HepG2 (cell line): ENCODE measurements around the gene SLC7A11. TPM values are rescaled to one million over a fixed set of nuclear protein-coding genes. Genes with fewer than 3 reads are reported as not detected.

Experiments used
- CEBPB ChIP-seq: IDR thresholded peaks from 2 replicates; pipeline ENCODE4 v1.6.1; 2011; ENCODE audit warnings: low read depth, low read length, improper control_type of control experiment, borderline replicate concordance
- CHD2 ChIP-seq: IDR thresholded peaks from 2 replicates; pipeline ENCODE4 v1.6.1; 2011; ENCODE audit warnings: low read depth, low read length, improper control_type of control experiment
- ESRRA ChIP-seq: sonication (generic); formaldehyde crosslinking; IDR thresholded peaks from 2 replicates; pipeline ENCODE4 v1.5.1; 2020; ENCODE audit warnings: mild to moderate bottlenecking, low read depth, missing genetic modification reagents
- PAWR ChIP-seq: sonication (generic); formaldehyde crosslinking; IDR thresholded peaks from 2 replicates; pipeline ENCODE4 v1.4.0; 2020; ENCODE audit warnings: missing genetic modification reagents, mild to moderate bottlenecking, borderline replicate concordance
- SAFB2 ChIP-seq: sonication (generic); formaldehyde crosslinking; IDR thresholded peaks from 2 replicates; pipeline ENCODE4 v1.5.1; 2020; ENCODE audit warnings: missing genetic modification reagents, low read depth, mild to moderate bottlenecking, borderline replicate concordance
- ZBTB3 ChIP-seq: sonication (generic); formaldehyde crosslinking; IDR thresholded peaks from 2 replicates; pipeline ENCODE4 v1.4.0; 2020; ENCODE audit warnings: low read depth, mild to moderate bottlenecking, moderate library complexity, missing genetic modification reagents, borderline replicate concordance
- ZIK1 ChIP-seq: sonication (generic); formaldehyde crosslinking; IDR thresholded peaks from 2 replicates; pipeline ENCODE4 v1.5.0; 2020; ENCODE audit warnings: mild to moderate bottlenecking, low read depth, missing genetic modification reagents, borderline replicate concordance
- ZNF253 ChIP-seq: sonication (generic); formaldehyde crosslinking; IDR thresholded peaks from 2 replicates; pipeline ENCODE4 v1.8.0; 2022; ENCODE audit warnings: mild to moderate bottlenecking, missing genetic modification reagents, borderline replicate concordance
- ZNF430 ChIP-seq: sonication (generic); formaldehyde crosslinking; IDR thresholded peaks from 2 replicates; pipeline ENCODE4 v1.9.0; 2021; ENCODE audit warnings: mild to moderate bottlenecking, missing genetic modification reagents
- ZNF598 ChIP-seq: sonication (generic); formaldehyde crosslinking; IDR thresholded peaks from 2 replicates; pipeline ENCODE4 v1.5.1; 2020; ENCODE audit warnings: mild to moderate bottlenecking, missing genetic modification reagents, borderline replicate concordance
- ZNF609 ChIP-seq: sonication (generic); formaldehyde crosslinking; IDR thresholded peaks from 2 replicates; pipeline ENCODE4 v1.4.0; 2020; ENCODE audit warnings: mild to moderate bottlenecking, missing genetic modification reagents, borderline replicate concordance
- ZNF674 ChIP-seq: sonication (generic); formaldehyde crosslinking; IDR thresholded peaks from 2 replicates; pipeline ENCODE4 v1.5.0; 2020; ENCODE audit warnings: low read depth, mild to moderate bottlenecking, missing genetic modification reagents
- polyA plus RNA-seq, 8 experiments: library from polyadenylated mRNA; depleted of rRNA in 3 of 8; stranded (reverse) in 7 of 8; unstranded in 1 of 8; fragments of >200 nt; fragmentation: Illumina TruSeq in 4 of 8; extraction: Trizol in 4 of 8; gene quantifications; 2 replicates each; pipeline versions ENCODE4 v1.2.1 to v1.2.3, GENCODE V29; 2011 to 2016; ENCODE audit warnings: low read depth in 4 of 8, missing spikeins in 1 of 8, mixed read lengths in 1 of 8; ENCODE audit not compliant: insufficient read depth in 1 of 8
- total RNA-seq, 5 experiments: library from RNA; depleted of rRNA; stranded (reverse); fragments of >200 nt; fragmentation: Illumina TruSeq; extraction: Trizol; gene quantifications; 2 replicates each; pipeline ENCODE4 v1.2.3, GENCODE V29; 2016; ENCODE audit warnings: low read depth in 1 of 5
- TF ChIP-seq, protein P1 (sequence below): sonication (generic); formaldehyde crosslinking; conservative IDR thresholded peaks from 2 replicates; pipeline ENCODE4 v1.4.0; 2020; ENCODE audit warnings: missing genetic modification reagents
- TF ChIP-seq, protein P2 (sequence below): IDR thresholded peaks from 2 replicates; pipeline ENCODE4 v1.6.1; 2016; ENCODE audit warnings: mild to moderate bottlenecking, missing biosample characterization, missing genetic modification reagents
- TF ChIP-seq, protein P3 (sequence below): sonication (generic); formaldehyde crosslinking; IDR thresholded peaks from 2 replicates; pipeline ENCODE4 v1.5.0; 2020; ENCODE audit warnings: mild to moderate bottlenecking, missing genetic modification reagents, borderline replicate concordance
- TF ChIP-seq, protein P4 (sequence below): IDR thresholded peaks from 2 replicates; pipeline ENCODE4 v1.6.1; 2012; ENCODE audit warnings: low read depth, low read length, improper control_type of control experiment

SLC7A11 gene
- total and polyA plus RNA-seq, 2 of the 13 experiments (the other 11 are each of a cell fraction or from before 2014, with no cell fraction given) = 15.7 to 17.5 TPM

DNA sequence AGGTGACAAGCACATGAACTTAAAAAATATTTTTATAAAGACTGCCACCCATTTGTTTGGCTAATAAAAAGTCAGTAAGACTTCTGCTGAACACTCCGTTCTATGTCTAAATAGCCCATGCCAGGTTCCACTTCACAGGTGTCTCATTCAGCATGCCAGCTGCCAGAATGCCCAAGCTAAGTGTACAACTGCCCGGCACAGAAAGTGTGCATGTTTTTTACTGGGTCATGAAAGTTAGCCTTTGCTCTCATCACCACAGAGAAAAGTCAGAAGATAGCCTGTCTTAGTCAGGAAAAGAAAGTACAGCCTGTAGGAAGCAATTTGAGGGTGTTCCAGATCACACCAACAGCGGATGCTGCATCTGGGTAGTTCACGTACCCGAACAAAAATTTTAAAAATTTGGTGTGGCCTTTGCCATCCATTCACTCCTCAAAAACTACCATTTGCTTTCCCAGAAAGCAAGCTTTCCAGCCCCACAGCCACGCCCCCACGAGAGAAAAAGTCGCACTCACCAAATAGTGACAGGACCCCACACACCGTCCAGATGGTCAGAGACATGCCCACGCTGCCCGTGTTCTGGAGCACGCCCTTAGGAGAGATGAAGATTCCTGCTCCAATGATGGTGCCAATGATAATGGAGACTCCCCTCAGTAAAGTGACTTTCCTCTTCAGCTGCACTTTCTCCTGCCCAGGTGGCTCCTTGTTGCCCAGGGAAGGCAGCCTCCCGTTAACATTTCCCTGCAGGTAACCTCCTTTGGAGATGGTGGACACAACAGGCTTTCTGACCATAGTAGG is 671 bp downstream of the SLC7A11 start (continued):
- TF ChIP-seq ZNF609 (CRISPR knock-in tag) (no peak), CEBPB (no peak), ZNF598 (CRISPR knock-in tag) (no peak; the same call in 1 of the 2 replicates), ZNF253 (CRISPR knock-in tag) (no peak), ESRRA (no peak), CHD2 (no peak), ZBTB3 (CRISPR knock-in tag) (no peak; the same call in 1 of the 2 replicates), PAWR (CRISPR knock-in tag) (no peak), ZNF430 (CRISPR knock-in tag) (0 out of 2 replicates have a peak, but pooled peaks have one; percentile 42), ZNF674 (CRISPR knock-in tag) (no peak), SAFB2 (CRISPR knock-in tag) (no peak), ZIK1 (CRISPR knock-in tag) (no peak)
- TF ChIP-seq, protein P1, sequence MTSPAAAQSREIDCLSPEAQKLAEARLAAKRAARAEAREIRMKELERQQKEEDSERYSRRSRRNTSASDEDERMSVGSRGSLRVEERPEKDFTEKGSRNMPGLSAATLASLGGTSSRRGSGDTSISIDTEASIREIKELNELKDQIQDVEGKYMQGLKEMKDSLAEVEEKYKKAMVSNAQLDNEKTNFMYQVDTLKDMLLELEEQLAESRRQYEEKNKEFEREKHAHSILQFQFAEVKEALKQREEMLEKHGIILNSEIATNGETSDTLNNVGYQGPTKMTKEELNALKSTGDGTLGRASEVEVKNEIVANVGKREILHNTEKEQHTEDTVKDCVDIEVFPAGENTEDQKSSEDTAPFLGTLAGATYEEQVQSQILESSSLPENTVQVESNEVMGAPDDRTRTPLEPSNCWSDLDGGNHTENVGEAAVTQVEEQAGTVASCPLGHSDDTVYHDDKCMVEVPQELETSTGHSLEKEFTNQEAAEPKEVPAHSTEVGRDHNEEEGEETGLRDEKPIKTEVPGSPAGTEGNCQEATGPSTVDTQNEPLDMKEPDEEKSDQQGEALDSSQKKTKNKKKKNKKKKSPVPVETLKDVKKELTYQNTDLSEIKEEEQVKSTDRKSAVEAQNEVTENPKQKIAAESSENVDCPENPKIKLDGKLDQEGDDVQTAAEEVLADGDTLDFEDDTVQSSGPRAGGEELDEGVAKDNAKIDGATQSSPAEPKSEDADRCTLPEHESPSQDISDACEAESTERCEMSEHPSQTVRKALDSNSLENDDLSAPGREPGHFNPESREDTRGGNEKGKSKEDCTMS (CRISPR knock-in tag) = no peak
- TF ChIP-seq, protein P2, sequence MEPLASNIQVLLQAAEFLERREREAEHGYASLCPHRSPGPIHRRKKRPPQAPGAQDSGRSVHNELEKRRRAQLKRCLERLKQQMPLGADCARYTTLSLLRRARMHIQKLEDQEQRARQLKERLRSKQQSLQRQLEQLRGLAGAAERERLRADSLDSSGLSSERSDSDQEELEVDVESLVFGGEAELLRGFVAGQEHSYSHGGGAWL (CRISPR knock-in tag) = no peak
- TF ChIP-seq, protein P3, sequence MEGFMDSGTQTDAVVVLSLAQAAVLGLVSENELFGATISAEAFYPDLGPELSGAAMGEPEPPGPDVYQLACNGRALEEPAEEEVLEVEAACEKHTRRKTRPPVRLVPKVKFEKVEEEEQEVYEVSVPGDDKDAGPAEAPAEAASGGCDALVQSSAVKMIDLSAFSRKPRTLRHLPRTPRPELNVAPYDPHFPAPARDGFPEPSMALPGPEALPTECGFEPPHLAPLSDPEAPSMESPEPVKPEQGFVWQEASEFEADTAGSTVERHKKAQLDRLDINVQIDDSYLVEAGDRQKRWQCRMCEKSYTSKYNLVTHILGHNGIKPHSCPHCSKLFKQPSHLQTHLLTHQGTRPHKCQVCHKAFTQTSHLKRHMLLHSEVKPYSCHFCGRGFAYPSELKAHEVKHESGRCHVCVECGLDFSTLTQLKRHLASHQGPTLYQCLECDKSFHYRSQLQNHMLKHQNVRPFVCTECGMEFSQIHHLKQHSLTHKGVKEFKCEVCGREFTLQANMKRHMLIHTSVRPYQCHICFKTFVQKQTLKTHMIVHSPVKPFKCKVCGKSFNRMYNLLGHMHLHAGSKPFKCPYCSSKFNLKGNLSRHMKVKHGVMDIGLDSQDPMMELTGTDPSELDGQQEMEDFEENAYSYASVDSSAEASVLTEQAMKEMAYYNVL (CRISPR knock-in tag) = 0 out of 2 replicates have a peak, but pooled peaks have one; percentile 6
- TF ChIP-seq, protein P4, sequence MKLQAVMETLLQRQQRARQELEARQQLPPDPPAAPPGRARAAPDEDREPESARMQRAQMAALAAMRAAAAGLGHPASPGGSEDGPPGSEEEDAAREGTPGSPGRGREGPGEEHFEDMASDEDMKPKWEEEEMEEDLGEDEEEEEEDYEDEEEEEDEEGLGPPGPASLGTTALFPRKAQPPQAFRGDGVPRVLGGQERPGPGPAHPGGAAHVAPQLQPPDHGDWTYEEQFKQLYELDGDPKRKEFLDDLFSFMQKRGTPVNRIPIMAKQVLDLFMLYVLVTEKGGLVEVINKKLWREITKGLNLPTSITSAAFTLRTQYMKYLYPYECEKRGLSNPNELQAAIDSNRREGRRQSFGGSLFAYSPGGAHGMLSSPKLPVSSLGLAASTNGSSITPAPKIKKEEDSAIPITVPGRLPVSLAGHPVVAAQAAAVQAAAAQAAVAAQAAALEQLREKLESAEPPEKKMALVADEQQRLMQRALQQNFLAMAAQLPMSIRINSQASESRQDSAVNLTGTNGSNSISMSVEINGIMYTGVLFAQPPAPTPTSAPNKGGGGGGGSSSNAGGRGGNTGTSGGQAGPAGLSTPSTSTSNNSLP = no peak
